RPMI7951 (cell line): ENCODE measurements around the gene THSD7B. TPM values are rescaled to one million over a fixed set of nuclear protein-coding genes. Genes with fewer than 3 reads are reported as not detected.
"Not testable (repeated sequence)": the region's sequence is repeated elsewhere in the genome, so short reads cannot be mapped to it uniquely, and the experiment has no call there.

ENCODE experiments used
- DNase-seq: peaks from one replicate; pipeline ENCODE4 v3.0.0-alpha.2; 2012; ENCODE audit warnings: low read depth
- total RNA-seq: library from RNA; depleted of rRNA; stranded (reverse); fragments of >200 nt; shearing (Covaris generic); gene quantifications from 2 replicates; pipeline ENCODE4 v1.2.3, GENCODE V29; 2014

Gene THSD7B
- total RNA-seq, 1 experiment from 2014 or later = 2.8 TPM

DNA sequence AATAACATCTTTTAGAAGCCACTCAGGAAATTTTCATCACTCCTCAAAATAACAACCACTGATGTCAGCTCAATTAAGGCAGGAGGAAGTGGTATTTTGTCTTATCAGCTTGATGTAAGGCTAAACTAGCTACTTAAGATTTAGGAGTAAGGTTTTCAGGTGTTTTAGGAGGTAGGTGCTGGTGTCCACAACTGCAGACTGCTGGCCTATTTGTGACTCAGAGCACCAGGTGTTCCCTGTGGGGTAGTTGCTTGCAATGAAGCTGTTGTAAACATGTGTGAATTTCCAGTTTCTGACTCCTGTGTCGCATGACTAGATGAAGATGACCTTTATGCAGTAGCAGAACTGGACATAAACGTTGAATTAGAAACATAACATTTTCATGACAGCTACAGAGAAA is 164.2 kb downstream of the THSD7B start:
- DNase-seq = no peak

DNA sequence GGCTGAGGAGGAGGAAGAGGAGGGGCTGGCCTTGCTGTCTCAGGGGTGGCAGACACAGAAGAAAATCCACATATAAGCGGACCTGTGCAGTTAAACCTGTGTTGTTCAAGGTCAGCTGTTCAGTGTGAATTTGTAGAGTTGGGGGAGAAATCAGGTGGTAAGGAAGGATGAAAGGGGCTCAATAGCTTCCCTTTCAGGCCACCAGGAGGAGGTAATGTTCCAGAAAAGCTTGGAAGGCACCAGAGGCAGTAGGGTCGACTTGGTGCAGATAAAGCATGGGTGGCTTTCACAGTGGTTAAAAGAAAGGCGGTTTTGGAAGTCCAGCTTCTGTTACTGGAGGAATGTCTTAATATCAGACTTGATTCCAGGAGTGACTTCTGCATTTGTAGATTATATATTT is 167.4 kb downstream of the THSD7B start:
- DNase-seq = peak; percentile 47

DNA sequence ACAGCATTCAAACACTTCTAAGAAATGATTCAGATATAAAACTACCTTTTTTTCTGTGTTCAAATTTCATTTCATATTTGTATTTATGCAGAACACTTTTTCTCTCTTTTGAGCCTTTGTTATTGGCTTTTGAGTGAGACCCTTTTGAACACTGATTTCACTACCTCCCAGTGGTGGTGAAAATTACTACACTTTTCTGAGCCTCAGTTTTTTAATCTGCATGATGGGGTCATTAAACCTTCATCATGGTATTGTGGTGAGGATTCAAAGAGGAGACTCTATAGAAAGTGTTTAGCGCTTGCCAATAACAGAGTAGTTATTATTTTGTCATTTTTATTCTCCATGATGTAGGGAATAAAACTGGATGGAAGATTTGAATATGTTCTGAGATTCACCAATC is 169.8 kb downstream of the THSD7B start:
- DNase-seq = no peak

DNA sequence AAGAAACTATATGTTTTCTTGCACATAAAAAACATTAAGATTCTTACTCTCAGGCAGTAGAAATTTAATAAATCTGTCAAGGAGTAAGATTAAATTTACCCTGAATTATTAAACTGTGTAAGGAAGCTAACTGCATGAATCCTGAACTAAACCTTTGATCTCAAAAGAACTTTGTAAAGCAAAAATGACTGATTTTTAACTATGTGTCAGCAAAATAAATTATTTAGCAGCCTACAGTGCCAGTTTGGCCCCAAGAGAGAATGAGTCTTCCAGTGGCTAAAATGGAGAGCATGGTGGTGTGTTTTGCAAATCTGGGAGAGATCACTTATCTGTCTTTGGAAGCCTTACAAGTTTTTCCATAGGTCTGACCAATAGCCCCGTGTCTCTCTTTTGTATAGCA is 190.7 kb downstream of the THSD7B start:
- DNase-seq = peak; percentile 43

DNA sequence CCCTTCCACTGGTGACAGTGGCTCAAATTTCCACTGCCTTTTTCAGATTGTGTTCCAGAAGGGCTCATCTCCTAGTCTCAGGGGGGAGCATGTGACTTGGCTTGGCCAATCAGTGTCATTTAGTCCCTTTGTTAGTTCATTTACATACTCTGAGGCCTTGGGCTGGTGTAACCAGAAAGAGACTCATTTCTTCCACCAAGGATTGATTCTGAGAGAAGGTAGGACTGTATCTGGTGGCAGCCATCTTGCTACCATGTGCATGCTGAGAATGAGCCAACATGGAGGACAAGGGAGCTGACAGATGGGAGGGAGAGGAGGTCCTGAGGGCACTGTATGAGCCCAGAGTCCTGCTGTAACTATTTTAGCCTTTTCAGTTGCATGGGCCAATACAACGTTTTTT is 191.7 kb downstream of the THSD7B start:
- DNase-seq = peak; percentile 89

DNA sequence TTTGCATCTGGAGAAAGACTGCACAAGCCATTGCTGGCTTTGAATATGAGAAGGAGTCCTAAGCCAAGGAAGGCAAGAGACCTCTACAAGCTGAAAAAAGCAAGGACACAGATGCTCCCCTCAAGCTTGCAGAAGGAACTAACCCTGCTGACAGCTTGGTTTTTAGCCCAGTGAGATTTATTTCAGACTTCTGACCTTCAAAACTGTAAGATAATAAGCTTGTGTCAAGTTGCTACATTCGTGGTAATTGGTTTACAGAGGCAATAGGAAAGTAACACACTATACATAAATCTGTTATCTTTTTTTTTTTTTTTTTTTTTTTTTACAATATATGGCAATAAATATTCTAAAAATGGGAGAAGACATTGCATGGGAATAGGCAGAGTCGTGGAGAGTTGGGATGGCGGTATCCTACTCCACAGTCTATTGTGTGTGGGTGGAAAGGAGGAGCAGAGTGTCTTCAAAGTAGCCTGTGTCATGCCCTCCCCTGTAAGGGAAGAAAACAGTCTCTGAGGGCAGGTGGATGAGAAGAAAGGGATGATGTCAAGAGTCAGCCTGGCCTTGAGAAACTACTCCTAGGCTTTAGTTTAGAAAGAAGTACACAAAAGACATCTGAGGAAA is 196.9 kb downstream of the THSD7B start:
- DNase-seq = no peak

DNA sequence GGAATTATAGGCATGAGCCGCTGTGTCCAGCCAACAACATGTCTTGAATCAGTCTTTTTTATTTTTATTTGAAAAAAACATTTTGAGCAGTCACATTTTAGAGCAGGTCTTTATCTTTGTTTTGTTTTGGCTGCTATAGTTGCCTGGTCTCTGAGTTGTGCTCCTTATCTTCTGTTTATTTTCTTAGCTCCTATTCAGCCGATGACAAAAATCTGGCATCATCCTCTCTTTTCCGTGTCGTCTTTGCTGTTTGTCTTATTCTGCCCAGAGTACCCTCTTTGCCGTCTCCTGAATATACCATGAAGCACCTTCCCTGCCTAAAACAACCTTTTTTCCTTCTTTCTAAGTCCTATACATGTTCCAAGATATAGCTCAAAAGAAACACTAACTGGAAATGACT is 201.1 kb downstream of the THSD7B start:
- no peak for DNase-seq

DNA sequence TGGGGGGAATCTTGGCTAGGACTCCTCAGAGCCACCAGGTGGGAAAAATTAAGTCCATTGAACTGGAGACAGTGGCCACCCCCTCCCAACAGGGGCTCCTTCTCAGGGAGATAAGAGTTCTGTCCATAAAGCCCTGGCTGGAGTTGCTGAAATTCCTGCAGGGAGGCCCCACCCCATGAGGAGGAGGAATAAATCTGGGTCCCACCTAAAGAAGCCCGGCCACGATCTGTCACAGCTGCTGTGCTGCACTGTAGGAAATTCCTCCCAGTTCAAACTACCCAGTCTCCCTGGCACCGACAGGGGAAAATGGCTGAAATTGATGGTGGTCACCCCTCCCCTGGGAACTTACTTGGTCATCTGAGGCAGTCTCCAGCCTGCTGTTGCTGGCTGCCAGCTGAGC is 215.0 kb downstream of the THSD7B start:
- no peak for DNase-seq

DNA sequence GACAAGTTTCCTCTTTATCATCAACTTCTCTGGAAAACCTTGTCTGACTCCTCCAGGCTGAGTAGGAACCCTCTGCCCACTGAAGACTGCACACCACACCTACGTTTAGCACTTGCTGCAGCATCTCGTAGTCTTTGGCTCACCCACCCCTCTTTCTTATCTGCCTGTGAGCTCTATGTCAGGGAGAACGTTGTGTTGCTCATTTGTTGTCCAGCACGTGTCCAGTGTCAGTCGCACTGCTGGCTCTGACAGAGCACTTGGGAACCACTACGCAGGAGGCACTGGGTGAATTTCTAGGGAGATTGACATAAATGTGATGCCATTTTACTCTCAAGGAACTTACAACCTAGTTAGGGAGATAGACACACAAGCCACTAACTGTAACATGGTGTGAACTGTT is 216.3 kb downstream of the THSD7B start:
- not testable (repeated sequence) for DNase-seq

DNA sequence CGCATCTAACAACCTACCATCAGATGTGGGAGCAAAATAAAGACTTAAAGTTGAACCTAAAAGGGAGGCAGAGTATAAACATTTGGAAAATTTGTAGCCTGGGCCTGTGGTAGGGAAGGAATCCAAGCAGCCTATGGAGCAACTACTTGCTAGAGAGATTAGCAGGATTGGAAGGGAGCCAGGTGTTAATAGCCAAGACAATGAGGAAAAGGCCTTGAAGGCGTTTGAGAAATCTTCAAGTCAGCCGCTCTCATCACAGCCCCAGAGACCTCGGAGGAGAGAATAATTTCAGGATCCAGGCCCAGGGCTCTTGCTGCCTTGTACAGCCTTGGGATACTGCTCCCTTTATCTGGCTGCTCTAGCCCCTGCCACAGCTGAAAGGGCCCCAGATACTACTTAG is 219.7 kb downstream of the THSD7B start:
- peak; percentile 70 for DNase-seq

DNA sequence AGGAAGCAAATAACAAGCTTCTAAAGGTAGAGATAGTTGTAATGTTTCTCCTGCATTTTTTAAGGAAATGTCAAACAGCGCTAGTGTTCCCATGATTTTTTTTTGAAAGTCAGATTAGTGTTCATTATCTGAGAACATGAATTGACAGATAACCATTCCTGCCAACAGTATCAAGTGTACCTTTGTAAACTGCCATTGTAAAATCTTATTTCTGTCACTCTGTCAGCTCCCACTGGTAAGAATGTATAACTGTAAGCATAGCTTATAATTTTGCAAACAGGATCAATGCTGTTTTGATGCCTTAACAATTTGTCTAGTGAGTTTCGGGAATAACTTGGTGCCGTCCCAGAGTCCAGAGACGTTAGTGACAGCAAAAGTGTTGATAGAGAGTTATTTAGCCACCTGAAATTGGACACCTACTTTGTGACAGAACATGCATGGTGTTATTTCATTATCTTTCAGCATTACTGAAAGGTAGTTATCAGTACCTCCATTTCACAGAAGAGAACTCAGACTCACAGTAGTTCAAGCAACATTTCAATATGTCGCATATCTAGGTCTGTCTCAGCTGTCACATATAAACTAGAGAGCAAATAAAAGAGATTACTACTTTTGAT is 221.4 kb downstream of the THSD7B start:
- DNase-seq = no peak

DNA sequence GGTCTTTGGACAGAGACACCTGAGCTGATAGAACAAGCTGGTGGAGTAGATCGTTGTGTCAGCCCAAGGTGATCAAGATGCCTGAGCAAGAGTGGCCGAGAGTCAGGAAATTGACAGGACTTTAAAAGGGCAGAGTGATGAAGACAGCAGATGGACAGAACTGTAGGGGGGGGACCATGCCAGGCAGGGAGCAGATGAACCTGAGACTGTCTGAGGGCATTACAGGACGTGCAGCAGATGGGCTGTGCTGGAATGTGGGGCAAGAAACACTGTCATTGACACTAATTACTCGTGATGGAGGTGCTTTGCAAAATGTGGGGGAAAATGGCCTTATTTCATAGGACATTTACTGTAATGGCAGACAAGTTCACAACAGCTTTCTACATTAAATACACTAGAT is 225.0 kb downstream of the THSD7B start:
- no peak for DNase-seq

DNA sequence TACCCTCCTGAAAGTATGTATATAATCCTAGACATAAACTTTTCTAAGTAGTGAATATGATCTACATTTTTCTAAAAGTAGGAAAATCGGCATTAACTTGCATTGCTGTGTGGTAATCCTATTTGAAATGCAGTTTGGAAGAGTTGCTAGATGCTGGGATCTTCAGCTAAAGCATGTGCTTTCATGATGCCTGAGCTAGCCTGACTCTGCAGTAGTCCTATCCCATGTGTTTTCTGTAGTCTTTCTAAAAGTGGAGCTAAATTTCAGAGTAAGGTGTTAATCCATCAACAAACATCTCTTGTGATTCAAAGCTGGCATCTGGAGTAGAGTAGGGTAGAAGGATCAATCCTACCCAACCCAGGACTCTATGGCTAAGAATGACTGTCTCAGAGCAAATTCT is 229.4 kb downstream of the THSD7B start:
- no peak for DNase-seq

DNA sequence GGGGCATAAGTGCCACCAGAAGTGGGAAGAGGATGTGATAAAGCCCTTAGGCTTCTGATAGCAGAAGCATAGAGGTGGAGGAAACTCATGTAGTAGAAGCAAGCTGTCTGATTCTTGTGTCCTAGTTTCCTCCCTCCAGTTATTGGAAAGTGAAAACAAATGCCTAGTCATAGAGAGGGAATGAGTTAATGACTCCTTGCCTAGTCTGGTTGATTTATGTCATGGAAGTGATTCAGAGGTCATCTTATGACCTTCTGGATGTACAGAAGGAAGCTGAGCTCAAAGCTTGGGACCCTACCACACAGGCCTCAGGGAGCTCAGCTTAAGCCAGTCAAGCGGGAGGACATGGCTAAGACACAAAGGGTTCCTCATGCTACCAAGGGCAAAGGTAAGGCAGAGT is 232.2 kb downstream of the THSD7B start:
- DNase-seq = peak; percentile 78

DNA sequence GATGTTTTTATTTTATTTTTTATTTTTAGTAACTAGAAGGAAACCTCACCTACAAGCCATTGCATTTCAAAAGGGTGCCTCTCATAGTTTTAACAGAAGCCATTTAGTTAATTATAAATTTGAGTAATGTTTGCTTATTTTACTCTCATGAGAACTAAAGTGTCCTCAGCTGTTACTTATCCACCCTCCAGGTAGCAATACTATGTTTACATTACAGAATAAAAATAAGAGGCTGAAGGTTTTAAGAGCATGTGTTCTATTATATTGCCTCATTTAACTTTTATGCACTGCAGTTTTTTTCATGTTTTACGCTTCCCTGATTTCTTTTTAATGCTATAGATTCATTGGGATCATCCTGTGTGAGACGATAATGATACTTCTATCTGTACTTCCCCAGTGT is 235.5 kb downstream of the THSD7B start:
- no peak for DNase-seq

DNA sequence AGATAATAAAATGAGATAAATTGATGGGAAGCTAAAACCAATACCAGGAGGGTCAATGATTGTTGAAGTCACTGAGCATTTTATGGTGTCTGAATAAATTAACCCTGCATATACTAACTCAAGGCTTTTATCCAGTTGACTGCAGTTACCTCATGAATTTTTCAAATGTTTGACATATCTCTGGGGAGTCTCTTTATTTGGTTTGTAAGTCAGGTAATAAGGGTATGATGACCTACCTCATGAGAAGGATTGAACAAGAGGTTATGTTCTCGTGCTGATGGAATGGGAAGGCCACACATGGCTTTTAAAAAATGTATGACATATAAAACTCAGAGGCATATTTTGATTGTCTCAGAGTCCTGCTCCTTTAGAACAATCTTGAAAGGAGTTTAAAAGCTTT is 237.6 kb downstream of the THSD7B start:
- no peak for DNase-seq

DNA sequence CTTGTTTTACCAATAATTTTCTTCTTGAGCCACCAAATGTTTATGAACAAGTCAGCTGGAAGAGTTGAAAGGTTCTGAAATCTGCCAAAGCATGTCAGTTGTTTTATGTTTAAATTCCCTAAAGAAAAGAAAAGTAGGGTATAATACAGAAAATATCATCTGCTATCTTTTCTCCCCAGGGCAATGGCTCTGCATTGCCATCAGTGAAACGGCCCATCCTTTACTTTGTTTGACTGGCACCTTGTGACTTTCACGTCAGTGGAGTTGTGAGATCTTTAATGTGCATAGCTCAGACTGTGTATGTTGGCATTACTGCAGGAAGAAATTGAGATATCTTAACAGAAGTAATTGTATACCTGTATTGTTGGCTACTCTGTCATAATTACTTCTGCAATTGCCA is 239.9 kb downstream of the THSD7B start:
- no peak for DNase-seq

DNA sequence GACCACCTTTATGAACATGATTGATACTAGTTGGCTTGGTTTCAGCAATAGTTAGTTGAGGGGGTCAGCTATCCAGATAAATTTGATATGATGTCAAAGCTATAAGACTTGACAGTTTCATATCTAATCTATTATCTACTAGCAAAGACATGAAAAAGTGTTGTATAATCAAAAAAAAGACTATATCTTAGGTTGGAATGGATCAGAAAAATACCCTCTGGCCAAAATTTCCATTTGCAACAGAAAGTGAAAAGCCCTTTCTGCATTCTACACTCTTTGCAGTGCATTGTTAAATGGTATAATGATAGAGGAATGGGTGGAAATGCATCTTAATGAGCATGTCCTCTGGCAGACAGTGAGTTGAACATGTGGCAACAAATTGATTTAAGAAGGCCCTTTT is 242.6 kb downstream of the THSD7B start:
- DNase-seq = no peak

DNA sequence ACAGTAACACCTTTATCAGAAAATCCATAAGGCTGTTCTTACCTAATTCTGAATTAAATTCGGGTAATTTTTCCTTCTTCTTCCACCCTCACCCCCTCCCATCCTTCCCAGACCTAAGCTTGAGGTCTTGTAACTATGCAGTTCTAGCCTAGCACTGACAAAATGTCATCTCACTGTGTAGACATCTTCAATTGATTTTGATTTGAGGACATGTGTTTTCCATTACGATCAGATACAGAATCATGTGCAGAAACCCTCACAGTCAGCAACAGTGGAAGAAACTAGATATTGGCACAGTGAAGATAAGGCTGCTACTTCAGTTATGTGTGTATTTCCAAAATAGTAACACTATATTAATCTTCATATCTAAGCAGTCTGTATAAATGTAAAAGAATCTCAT is 244.6 kb downstream of the THSD7B start:
- DNase-seq = no peak

DNA sequence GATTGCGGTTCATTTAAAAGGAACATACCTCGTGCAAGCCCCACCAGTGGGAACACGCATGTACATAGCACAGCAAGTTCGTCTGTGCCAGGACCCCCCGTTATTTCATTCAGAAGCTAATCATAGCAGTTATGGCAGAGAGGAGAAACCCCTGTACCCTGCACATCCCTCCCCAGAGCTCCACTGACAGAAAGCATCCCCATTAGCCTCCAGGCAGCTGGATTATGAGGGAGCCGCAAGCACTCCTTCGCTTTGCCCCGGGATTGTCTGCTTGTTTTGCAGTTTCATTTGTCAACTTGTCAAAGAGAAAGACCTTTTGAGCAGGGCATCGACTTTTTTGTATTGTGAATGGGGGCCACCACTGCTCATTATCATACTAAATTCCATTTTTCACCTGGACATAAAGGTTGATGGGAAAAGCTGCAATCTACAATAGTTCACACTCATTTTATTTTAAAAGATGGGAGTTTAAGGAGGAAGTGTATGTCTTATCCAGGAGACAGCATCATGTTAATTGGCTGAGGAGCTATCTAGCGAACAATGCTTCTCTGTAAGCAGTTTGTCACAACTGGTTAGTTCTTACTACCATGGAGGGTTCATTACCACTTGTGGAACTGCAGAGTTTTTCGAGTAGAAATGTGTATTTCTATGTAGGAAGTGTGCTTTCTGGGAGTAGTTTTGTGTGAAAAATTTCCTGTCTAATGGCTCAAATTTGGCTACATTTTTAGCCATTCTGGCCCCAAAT is 255.3 kb downstream of the THSD7B start:
- DNase-seq = no peak

DNA sequence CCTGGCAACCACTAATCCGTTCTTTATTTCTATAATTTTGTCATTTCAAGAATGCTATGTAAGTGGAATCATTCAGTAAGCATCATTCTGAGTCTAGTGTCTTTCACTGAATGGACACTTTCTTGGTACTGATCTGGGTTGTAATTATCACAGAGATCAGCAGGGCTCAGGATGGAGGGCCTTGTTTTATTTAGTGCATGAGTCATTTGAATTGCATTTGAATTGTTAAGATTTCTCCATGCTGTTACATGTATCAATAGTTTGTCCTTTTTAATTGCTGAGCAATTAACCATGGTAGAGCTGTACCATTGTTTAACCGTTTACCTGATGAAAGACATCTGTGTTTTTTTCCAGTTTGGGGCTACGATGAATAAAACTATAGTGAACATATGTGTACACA is 256.4 kb downstream of the THSD7B start:
- peak; percentile 9 for DNase-seq

DNA sequence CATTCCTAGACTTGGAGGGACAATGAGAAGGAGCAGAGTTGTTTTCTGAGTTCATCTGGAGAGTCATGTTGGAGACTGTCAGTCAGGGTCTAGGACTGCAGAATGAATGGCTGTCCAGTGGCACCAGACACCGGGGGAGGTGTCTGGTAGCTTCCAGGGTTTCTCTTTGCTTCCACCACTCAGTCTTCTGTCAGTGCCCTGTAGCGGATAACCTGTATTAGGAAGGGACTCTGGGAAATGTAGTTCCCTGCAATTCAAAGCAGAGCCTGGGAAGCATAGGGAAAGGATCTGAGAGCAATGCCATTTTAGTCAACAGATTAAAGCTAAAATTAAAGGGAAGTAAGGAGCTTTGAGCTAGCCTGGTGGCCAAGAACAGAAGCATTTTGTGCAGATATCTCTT is 257.9 kb downstream of the THSD7B start:
- no peak for DNase-seq

DNA sequence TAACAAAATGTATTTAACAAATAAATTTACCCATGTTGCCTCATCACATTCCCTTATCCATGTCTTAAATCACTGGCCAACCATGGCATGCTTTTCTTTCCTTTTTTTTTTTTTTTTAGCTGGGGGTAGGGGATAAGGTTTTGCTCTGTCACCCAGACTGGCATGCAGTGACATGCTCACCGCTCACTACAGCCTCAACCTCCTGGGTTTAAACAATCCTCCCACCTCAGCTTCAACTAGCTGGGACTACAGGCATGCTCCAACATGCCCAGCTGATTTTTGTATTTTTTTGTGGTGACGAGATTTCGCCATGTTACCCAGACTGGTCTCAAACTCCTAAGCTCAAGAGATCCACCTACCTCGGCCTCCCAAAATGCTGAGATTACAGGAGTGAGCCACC is 266.4 kb downstream of the THSD7B start:
- DNase-seq = no peak
